ES-I3 (cell line): ENCODE data around the gene AGBL1.

Source experiments
- H3K36me3 ChIP-seq: 2 replicates; pipeline ENCODE4 v1.6.1; 2013; ENCODE audit warnings: mild to moderate bottlenecking, low read length, control low read depth, moderate library complexity; ENCODE audit not compliant: insufficient read depth
- H3K4me1 ChIP-seq: 2 replicates; pipeline ENCODE4 v1.6.1; 2013; ENCODE audit warnings: mild to moderate bottlenecking, control low read depth, low read length; ENCODE audit not compliant: insufficient read depth
- H3K9ac ChIP-seq: 2 replicates; pipeline ENCODE4 v1.6.1; 2013; ENCODE audit warnings: low read depth, mild to moderate bottlenecking, low read length, moderate library complexity
- H3K9me3 ChIP-seq: 2 replicates; pipeline ENCODE4 v1.6.1; 2013; ENCODE audit warnings: mild to moderate bottlenecking, low read length, moderate library complexity; ENCODE audit not compliant: control insufficient read depth, insufficient read depth

AGBL1 gene

DNA sequence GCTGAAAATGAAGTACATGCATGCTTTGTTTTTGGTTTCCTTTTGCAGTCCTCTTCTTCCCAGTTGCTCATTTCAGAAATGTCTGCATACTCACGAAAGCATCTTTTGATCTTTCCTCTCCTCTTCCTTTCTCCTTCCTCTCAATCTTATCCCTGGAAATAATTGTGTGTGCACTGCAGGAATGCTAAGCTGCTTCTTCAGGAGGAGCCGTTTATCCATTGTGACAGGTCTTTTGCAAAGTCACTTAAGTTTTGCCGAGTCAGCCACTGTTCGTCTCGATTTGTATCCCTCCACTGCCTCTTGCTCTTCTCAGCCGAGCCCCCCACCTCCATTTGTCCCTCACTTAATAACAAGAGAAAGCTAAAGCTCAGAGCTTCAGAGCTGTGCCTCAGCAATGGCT is 597.6 kb downstream of the AGBL1 start:
- Histone ChIP-seq H3K4me1 (no peaks in the 10 kb centered on the region; the same call in 1 of the 2 replicates), H3K9me3 (no peaks in the 10 kb centered on the region), H3K36me3 (no peaks in the 10 kb centered on the region), H3K9ac (no peak overlapping the region)

- Histone ChIP-seq H3K9me3 (no peaks in the 10 kb centered on the region), H3K9ac (no peak overlapping the region), H3K36me3 (no peaks in the 10 kb centered on the region), H3K4me1 (no peaks in the 10 kb centered on the region)
These were observed 605.6 kb downstream of the AGBL1 start for GRCh38 chr15:86685263-86685662.

DNA sequence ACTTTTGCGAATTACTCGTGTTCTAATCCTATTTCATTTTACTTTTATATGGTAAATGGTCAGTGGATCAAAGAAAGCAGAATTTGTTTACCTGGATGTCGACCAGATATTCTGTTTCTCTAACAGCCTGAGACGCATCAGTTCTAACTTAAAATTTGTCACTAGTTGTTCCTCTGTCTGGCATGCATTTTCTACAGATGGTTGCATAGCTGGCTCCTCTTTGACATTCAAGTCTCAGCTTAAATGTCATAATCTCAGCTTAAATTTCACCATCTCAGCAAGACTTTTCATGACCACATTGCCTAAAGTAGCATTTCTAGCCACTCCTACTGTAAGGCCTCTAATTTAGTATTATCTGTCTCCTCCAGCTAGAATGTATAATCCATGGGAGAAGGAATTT is 609.3 kb downstream of the AGBL1 start:
- Histone ChIP-seq H3K4me1 (no peaks in the 10 kb centered on the region), H3K36me3 (no peaks in the 10 kb centered on the region), H3K9me3 (no peaks in the 10 kb centered on the region), H3K9ac (no peak overlapping the region)

DNA sequence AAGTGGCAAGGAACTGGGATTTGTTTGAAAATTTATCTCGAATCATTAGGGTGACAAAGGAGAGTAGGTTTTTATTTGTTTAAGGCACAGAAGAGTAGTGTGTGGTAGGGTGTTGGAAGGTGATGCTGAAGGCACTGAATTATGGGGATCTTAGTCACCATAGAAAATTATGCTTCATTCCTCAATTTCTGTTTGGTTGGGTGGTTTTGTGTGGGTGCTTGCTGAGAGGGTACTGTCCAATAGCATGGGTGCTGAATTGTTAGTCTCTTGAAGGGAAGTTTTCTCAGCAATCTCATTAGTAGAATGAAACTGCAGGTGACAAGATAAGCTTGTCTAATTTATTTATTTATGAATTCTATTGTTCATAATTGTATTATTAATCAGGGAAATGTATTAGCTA is 610.9 kb downstream of the AGBL1 start:
- no peaks in the 10 kb centered on the region for H3K36me3 ChIP-seq
- no peaks in the 10 kb centered on the region for H3K4me1 ChIP-seq
- H3K9me3 ChIP-seq = no peaks in the 10 kb centered on the region
- H3K9ac ChIP-seq = no peak overlapping the region

GRCh38 chr15:86691091-86691663 is 611.5 kb downstream of the AGBL1 start:
- Histone ChIP-seq H3K36me3 (no peaks in the 10 kb centered on the region), H3K4me1 (no peaks in the 10 kb centered on the region), H3K9ac (no peak overlapping the region), H3K9me3 (no peaks in the 10 kb centered on the region)

DNA sequence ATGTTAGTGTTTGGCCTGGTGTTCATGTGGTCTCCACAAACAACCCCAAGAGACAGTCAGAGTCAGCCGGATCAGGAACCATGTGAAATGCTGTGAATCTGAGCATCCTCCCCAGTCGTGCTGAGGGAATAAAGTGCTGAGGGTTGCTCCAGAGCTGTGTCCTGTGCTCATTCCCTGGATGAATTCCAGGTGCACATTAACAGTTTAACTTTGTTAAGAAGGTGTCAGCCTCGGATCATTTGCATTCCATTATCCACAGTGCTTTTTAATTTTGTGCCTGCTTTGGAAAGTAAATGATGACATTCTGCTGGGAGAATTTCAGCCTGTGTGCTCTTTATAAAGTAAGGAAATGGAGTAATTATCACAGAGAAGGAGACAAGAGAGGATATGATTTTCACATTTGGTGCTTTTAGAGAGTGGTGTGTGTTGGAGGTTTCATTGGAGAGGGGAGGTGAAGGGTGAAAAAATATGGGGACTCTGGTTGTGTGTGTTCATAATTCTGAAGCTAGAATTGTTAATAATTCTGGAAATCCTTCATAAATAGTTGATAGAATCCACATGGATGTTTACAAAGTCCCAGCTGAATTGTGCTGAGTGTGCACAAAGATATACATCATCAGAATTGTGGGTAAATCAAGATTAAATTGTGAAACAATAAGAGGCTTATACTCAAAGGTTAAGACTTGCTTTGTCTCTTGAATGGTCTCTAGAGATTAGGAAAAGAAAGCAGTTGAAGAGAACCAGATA is 621.4 kb downstream of the AGBL1 start:
- Histone ChIP-seq H3K36me3 (no peaks in the 10 kb centered on the region), H3K4me1 (no peaks in the 10 kb centered on the region), H3K9me3 (no peaks in the 10 kb centered on the region), H3K9ac (no peak overlapping the region)

- no peaks in the 10 kb centered on the region for H3K9me3 ChIP-seq
- H3K4me1 ChIP-seq = no peaks in the 10 kb centered on the region
- H3K9ac ChIP-seq = no peak overlapping the region
- no peaks in the 10 kb centered on the region for H3K36me3 ChIP-seq
These were observed 621.9 kb downstream of the AGBL1 start for GRCh38 chr15:86701611-86701963.

DNA sequence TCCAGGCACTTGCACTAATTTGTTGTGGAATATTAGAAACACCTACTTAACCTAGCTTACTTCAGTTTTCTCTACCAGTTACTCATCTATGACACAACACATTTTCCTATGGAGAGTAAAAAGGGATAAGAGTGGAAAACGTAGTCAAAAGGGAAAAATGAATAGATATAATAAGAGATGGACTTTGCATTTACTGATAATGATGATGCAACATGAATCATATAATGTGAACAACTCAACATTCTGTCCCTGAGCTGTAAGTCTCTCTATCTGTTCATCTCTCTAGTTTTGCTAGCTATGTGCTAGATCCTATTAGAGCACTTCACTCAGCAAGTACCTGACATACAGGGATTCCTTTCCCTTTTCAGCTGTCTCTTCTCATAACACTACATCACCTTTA is 627.1 kb downstream of the AGBL1 start:
- Histone ChIP-seq H3K9ac (no peak overlapping the region), H3K4me1 (no peaks in the 10 kb centered on the region), H3K9me3 (no peaks in the 10 kb centered on the region), H3K36me3 (no peaks in the 10 kb centered on the region)

DNA sequence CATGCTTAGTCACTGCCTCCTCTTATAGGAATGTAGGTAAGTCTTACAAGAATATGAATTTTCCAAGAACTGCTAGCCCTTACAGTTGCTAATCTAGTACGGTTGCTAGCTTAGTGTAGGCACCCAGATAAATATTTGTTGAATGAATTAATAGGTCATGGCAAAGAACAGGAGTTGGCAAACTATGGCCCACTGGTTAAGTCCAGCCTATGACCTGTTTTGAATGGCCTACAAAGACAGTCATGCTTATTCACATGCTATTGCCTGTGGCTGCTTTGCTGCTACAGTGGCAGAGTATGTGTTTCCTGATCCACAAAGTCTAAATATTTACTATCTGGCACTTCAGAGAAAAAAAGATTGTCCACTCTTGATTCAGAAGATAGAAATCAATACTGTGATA is 631.8 kb downstream of the AGBL1 start:
- H3K9me3 ChIP-seq = no peaks in the 10 kb centered on the region
- H3K9ac ChIP-seq = no peak overlapping the region
- H3K36me3 ChIP-seq = no peaks in the 10 kb centered on the region
- H3K4me1 ChIP-seq = no peaks in the 10 kb centered on the region

DNA sequence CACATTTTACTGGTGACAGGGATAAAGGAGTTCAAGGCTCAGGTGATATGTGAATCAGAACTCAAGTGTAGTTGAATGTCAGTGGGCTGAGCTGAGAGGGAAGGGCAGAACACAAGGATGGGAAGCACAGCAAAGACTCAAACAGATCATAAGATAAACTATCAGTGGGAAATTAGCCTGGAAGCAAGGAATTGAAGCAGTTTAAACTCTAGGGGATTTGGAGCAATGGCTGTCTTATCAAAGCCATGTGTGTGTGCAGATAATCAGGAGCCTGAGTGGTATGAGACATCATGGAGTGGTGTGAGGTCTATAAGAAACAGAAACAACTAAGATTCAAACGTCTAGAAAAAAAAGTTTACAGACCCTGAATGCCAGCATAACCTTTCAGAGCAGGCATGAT is 634.6 kb downstream of the AGBL1 start:
- no peaks in the 10 kb centered on the region for H3K36me3 ChIP-seq
- H3K4me1 ChIP-seq = no peaks in the 10 kb centered on the region
- H3K9me3 ChIP-seq = no peaks in the 10 kb centered on the region
- H3K9ac ChIP-seq = no peak overlapping the region

DNA sequence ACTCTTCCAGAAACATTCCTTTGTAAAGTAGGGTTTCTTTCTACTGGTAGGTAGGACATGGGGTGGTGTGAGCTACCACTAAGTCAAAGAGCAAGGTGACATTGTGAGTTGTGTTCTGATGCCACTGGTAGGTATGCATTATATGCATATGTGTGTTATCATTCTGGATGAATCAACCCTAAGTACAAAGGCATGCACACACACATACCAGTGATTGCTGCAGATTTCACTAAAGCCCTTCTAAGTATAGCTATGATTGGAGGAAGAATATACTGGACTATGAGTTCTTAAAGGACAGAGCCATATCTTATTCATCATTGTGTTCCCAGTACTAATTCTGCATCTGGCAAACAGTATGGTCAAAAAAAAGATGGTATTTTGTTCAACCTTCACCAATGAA is 646.0 kb downstream of the AGBL1 start:
- Histone ChIP-seq H3K36me3 (no peaks in the 10 kb centered on the region), H3K9ac (no peak overlapping the region), H3K9me3 (no peaks in the 10 kb centered on the region), H3K4me1 (no peaks in the 10 kb centered on the region)

GRCh38 chr15:86735247-86736040 is 655.8 kb downstream of the AGBL1 start:
- H3K9ac ChIP-seq = no peak overlapping the region
- H3K36me3 ChIP-seq = no peaks in the 10 kb centered on the region
- H3K9me3 ChIP-seq = no peaks in the 10 kb centered on the region
- 0 out of 2 replicates have a peak, but pooled peaks cover 4% of the 10 kb centered on the region for H3K4me1 ChIP-seq

GRCh38 chr15:86741917-86742316 is 662.2 kb downstream of the AGBL1 start:
- H3K9ac ChIP-seq = no peak overlapping the region
- H3K4me1 ChIP-seq = no peaks in the 10 kb centered on the region
- no peaks in the 10 kb centered on the region for H3K9me3 ChIP-seq
- H3K36me3 ChIP-seq = no peaks in the 10 kb centered on the region

- Histone ChIP-seq H3K9me3 (no peaks in the 10 kb centered on the region), H3K4me1 (no peaks in the 10 kb centered on the region), H3K9ac (no peak overlapping the region)
These were observed 663.7 kb downstream of the AGBL1 start for GRCh38 chr15:86743283-86743903.

More at GRCh38 chr15:86743283-86743903, 663.7 kb downstream of the AGBL1 start:
- H3K36me3 ChIP-seq = no peaks in the 10 kb centered on the region
